NCI-H1417 (cell line): ENCODE measurements around the gene CABLES1.
A peak's percentile ranks its signal among the peaks of the same experiment; 100 is the strongest.

Experiments used
- DNase-seq, 3 experiments: peaks; one replicate each; lab custom pipeline; 2025; lab: John Stamatoyannopoulos, UW

CABLES1 gene

DNA sequence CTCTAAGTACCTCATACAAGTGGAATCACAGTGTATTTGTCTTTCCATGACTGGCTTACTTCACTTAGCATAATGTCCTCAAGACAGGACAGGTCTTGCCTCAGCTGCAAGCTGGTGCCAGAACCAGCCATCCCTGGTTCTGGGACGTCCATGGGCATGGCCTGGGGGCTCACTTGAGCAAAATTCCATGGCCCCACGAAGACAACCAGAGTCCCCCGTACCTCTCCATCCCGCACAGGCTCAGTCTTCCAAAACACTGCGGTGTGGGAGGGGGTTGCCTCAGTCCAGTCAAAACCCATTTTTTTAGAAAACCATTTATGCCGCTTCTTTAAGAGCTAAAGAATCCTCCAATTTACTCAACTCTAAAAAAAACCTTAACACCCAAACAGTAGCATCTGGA lies 21.7 kb upstream of the CABLES1 start:
- peak in 1 of 3 experiments; percentile 43 for DNase-seq

- peak; percentile 50 to 90 (median 60) for DNase-seq
These were observed 21.0 kb upstream of the CABLES1 start for GRCh38 chr18:23114171-23114881.

DNA sequence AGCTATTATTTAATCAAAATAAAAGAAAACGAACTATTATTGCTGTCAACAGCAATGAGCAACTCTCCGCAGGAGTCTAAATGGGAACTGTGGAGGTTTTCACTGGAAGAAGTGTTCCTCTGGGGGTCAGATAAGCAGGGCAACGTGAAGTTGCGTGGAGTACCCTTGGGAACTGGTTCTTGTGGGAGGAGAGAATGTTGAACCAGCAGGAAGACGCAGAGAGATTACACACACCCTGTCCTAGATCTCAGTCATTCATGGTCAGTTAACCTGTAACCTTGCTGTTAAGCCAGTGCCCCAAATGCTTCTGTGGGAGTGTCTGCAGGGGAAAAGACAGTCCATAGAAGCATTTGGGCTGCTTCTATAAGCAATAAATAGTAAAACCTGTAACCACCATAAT lies 20.4 kb upstream of the CABLES1 start:
- no peak for DNase-seq

- DNase-seq = no peak
These were observed 19.6 kb upstream of the CABLES1 start for GRCh38 chr18:23115683-23116096.

GRCh38 chr18:23121133-23121532 lies 14.2 kb upstream of the CABLES1 start:
- DNase-seq = no peak

- DNase-seq = no peak
These were observed 12.7 kb upstream of the CABLES1 start for GRCh38 chr18:23122334-23123229.

DNA sequence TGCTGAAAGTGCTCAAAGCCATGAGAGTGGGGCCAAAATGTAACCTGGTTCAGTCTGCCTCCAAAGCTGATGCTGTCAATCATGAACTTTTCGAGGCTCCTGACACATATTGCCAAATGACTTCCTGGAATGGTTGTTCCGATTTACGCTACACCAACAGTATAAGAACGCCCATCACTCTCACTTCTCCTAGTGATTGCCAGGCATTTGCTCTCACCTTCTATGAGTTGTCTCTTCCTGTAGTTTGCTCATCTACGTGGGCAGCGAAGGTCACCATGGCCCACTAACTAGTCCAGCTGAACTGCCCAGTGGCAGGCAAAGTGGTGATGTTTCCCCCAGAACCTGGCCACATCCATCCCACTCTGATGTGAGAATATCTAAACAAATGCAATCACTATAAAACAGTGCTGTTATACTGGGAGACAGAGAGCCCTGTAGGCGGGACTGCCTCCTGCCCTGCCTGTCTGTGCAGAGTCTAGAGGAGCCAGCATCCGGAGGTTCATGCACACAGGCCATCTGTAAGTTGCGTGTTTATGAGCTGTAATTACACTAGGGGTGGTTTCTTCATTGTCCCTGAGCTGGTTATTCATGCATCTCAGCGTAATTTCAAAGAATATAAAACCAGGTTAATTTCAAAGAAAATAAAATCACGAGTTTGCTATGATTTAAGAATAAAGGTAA lies 8.8 kb upstream of the CABLES1 start:
- DNase-seq = peak in 2 of 3 experiments; percentile 4 to 30

DNA sequence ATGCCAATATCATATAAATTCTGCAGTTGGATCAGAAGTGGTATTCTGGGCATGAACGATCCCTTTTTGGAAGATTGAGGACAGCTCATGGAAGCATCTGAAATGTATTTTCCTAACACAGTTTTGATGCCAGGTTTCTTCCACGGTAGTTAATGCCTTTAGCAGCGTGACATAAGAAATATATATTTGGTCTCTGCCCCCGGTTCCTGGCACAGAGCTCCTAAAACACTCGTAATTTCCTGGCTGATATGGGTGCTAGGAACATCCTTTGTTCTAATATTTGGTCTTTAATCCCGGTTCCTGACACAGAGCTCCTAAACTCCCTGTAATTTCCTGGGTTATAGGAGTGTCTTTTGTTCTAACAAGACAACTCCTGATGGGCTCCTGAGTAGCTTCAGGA lies 8.2 kb upstream of the CABLES1 start:
- no peak for DNase-seq

- no peak for DNase-seq
These were observed 5.8 kb upstream of the CABLES1 start for GRCh38 chr18:23129355-23130002.

- DNase-seq = peak; percentile 52 to 89 (median 74)
These were observed 3.5 kb upstream of the CABLES1 start for GRCh38 chr18:23131693-23132319.

DNA sequence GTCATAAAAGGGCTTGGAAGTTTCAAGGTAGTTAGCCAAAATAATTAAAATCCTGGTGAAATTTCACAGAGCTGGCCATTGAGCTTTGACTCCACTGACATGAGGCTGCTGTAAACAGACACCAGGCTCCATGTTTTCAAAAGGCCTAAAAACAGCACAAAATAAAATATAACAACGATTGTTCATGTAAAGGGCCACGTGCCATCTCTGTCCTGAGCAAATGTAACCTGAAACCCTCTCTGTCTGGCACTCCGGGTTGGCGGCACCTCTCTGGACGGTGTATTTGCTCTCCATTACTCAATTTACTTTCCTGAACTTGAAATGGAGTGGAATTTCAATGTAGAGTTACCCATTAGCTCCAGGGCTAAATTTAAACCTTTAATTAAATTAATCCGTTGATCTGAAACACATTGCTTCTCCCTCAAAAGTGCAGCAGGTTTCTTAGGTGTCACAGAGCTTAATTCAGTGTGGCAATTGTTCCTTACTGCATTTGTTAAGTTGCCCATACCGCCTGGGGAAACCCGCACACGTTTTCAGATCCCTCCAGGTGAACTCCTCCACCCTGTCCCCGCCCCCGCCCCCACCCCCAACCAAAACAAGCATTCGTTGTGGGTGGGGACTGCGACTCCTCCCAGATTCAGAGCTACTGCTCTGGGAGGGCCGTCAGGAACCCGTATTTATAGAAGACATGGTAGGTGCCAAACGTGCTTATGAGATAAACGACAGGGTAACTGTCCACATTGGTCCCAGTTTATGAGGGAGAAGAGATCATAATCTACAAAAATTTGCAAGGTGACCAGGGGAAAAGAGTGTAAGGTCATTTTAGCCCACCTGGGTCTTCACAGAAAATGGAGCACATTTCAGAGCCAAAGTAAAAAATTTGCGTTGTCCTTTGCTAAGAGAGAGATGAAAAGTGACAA lies 1.2 kb upstream of the CABLES1 start:
- peak; percentile 87 to 98 (median 90) for DNase-seq

GRCh38 chr18:23135550-23136325 lies 453 bp downstream of the CABLES1 start:
- DNase-seq = peak; percentile 38 to 80 (median 70)

DNA sequence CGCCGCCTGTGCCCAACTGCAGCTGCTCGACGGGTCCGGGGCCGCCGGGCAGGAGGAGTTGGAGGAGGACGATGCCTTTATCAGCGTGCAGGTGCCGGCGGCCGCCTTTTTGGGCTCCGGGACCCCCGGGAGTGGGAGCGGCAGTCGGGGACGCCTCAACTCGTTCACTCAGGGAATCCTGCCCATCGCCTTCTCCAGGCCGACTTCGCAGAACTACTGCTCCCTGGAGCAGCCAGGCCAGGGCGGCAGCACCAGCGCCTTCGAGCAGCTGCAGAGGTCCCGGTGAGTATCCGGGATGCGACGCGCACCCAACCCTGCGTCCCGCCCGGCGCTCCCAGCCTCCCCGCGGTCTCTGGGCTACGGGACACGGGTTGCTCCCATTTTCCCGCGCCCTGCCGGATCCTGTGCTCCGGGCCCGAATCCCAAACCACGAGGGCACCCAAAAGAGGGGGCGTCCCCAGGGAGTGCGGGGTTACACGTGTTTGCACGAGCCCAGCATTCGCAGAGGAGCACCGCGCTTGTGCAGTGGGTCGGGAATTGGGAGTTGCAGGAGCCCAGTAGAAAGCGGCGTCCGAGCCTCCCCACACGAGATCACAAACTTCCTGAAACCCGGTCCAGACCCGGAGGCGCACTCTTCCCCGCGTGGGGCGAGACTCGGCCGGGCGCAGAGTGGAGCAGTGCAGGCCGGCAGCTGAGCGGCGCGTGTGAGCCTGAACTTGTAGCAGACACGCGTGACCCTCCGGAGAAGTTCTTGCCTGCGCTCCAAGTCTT lies 1.2 kb downstream of the CABLES1 start:
- DNase-seq = peak in 2 of 3 experiments; percentile 57 to 69

DNA sequence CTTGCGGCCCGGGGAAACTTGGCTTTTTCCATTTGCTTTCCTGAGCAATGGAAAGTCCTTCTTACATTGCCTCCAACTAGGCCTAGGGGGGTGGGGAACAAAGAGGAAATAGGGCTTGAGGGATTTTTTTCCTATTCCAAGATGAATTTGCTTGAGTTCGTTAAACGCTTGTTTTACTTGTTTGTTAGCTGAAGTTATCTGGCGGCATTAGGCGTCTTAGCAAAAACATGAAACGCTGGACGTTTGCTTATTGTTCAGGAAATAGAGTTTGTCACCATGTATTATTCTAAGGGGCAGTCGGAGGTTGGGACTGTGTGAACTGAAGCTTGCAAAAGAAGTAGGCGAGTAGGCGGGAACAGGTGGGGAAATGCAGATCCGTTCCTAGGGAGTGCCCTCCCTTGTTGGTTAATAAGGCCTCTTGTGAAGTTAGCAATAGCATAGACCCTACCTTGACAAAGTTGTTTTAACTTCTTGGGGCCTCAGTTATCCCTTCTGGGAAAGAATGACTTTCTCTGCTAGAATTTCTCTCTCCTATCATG lies 1.9 kb downstream of the CABLES1 start:
- DNase-seq = peak; percentile 25 to 68 (median 39)

DNA sequence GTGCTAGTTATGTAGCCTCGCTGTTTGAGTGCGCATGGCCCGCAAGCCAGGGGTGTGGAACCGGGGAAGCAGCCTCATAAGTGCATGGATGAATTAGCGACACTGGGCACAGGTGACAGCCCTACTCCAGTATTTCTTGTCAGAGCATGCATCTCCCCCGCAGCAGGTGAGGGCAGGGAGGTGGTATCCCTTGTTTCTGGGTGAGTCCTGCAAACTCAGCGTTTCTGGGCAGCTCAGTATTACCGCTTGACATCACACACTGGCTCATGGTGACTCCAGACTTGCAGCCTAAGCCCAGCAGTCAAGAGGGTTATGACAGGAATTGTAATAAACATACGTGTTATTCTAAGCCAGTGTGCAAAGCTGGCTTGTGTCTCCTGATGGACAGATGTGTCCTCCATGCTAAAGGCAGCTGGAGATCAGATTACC lies 2.5 kb downstream of the CABLES1 start:
- DNase-seq = peak; percentile 41 to 67 (median 62)

DNA sequence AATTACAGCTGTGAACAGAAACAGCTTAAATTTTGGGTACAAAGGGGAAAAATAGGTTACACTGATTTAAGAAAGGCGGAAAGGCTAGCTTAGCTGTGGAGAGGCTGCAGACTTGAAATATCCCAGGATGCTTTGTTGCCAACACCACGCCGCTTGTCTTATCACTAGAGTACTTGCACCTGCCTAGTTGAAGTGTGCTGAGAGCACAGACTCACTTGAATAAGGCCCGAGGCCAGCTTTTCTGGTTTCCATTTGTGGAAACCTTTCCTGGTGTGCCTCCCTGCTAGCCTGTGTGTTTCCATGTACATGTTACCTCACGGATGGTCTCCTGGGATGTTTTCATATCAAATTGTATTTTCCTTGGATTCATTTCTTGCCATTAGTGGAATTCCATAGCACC lies 3.2 kb downstream of the CABLES1 start:
- DNase-seq = peak; percentile 56 to 89 (median 89)

DNA sequence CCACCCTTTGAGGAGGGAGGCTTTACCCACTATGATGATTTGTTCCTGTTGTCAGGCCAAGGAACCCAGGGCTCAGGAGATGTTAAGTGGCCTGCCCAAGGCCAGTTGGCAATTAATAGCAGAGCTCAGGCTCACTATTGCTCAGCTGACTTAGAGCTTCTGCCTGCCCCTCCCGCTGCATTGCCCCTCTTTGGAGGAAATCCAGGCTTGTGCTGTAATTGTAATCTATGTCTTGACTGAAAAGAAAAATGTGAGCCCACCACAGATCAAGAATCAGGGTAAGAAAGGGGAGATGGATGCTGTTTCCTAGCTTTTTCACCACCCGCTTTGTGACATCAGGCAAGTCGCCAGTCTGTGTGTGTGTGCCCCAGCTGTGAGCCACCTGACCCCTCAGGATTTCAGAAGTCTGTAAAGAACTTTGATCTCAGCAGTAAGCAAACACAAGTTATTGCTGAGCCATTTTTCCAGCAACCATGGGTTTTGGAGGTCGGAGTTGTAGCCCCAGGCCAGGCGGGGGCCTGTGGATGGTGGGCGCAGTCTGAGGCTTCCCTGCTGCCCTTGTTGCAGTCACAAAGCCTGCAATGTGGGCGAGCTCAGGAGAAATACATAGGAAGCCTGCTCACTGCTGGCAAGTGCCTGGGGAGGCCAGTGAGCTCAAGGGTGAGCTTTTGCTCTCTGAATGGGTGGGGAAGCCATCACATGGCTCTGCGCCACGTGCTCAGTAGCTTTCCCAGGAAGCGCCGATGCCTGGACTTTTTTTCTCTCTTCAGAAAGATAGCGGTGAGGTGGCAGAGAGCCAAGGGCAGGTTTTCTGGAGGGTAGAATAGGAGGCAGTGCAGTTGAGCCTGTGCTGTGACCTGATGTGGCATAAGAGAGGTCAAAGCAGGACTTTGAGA lies 6.1 kb downstream of the CABLES1 start:
- peak in 2 of 3 experiments; percentile 14 to 46 for DNase-seq
